Erythroblast (primary cell): ENCODE results near the gene CFAP43.

ENCODE experiments used
- DNase-seq, 2 experiments: peaks; one replicate each; lab custom pipeline; 2025; lab: John Stamatoyannopoulos, UW
- GATA1 ChIP-seq: IDR thresholded peaks from 2 replicates; pipeline ENCODE4 v1.6.1; 2011; ENCODE audit warnings: low read depth, mild to moderate bottlenecking, control low read depth, low read length, moderate library complexity
- POLR2A ChIP-seq: IDR thresholded peaks from 2 replicates; pipeline ENCODE4 v1.6.1; 2011; ENCODE audit warnings: mild to moderate bottlenecking, low read length

CFAP43 gene

GRCh38 chr10:104121485-104122224, 110.5 kb downstream of the CFAP43 start, which contains the start of gene SFR1:
Gene SFR1, plus strand, starts transcription at chr10:104122171. Its CDS starts 13 bp downstream, at chr10:104122184.
- no peak for TF ChIP-seq GATA1
- peak; percentile 96 for TF ChIP-seq POLR2A

GRCh38 chr10:104120903-104121484, 111.2 kb downstream of the CFAP43 start:
- DNase-seq: peak; percentile 89 to 92
- TF ChIP-seq POLR2A (no peak), GATA1 (no peak)

More at GRCh38 chr10:104121485-104122224, 110.5 kb downstream of the CFAP43 start, which contains the start of gene SFR1:
- peak; percentile 100 for DNase-seq

GRCh38 chr10:104120512-104120902, 111.7 kb downstream of the CFAP43 start:
- TF ChIP-seq GATA1 (no peak), POLR2A (no peak)
- no peak for DNase-seq

GRCh38 chr10:104119996-104120395, 112.2 kb downstream of the CFAP43 start:
- peak in 1 of 2 experiments; percentile 34 for DNase-seq
- TF ChIP-seq POLR2A (no peak), GATA1 (no peak)

- TF ChIP-seq GATA1 (no peak), POLR2A (no peak)
- no peak for DNase-seq
Observed at GRCh38 chr10:104117839-104118323, 114.3 kb downstream of the CFAP43 start.

GRCh38 chr10:104113376-104113956, 118.7 kb downstream of the CFAP43 start:
- no peak for DNase-seq
- TF ChIP-seq GATA1 (no peak), POLR2A (no peak)

- TF ChIP-seq POLR2A: no peak
- no peak for TF ChIP-seq GATA1
- no peak for DNase-seq
Observed at GRCh38 chr10:104109908-104110662, 122.1 kb downstream of the CFAP43 start.

GRCh38 chr10:104104926-104105325, 127.2 kb downstream of the CFAP43 start:
- TF ChIP-seq POLR2A (no peak), GATA1 (no peak)
- DNase-seq: no peak

- no peak for DNase-seq
- TF ChIP-seq GATA1 (no peak), POLR2A (no peak)
Observed at GRCh38 chr10:104104418-104104817, 127.7 kb downstream of the CFAP43 start.

GRCh38 chr10:104103956-104104355, 128.2 kb downstream of the CFAP43 start:
- no peak for DNase-seq
- no peak for TF ChIP-seq GATA1
- no peak for TF ChIP-seq POLR2A

- DNase-seq: no peak
- no peak for TF ChIP-seq POLR2A
- TF ChIP-seq GATA1: no peak
Observed at GRCh38 chr10:104101902-104102301, 130.3 kb downstream of the CFAP43 start.

- no peak for DNase-seq
- TF ChIP-seq POLR2A (no peak), GATA1 (no peak)
Observed at GRCh38 chr10:104100795-104101194, 131.4 kb downstream of the CFAP43 start.

- TF ChIP-seq GATA1: no peak
- TF ChIP-seq POLR2A: no peak
- no peak for DNase-seq
Observed at GRCh38 chr10:104099941-104100340, 132.2 kb downstream of the CFAP43 start.

- TF ChIP-seq GATA1: no peak
- TF ChIP-seq POLR2A: no peak
- no peak for DNase-seq
Observed at GRCh38 chr10:104099269-104099668, 132.9 kb downstream of the CFAP43 start.
